Ovary (tissue), 9 donors: ENCODE results near the gene PCDHGB5. TPM values are rescaled to one million over a fixed set of nuclear protein-coding genes. Genes with fewer than 3 reads are reported as not detected.

Source experiments
- DNase-seq, 5 donors: peaks; one replicate each; pipeline ENCODE4 v3.0.0-alpha.2; 2019 to 2020
- H3K27ac ChIP-seq, 2 donors: fragments of 200-600 bp; one replicate each; pipeline versions ENCODE4 v1.5.1 to v1.8.0; 2019 to 2022
- H3K27me3 ChIP-seq: fragments of 200-600 bp; one replicate; pipeline ENCODE4 v1.8.0; 2022
- H3K36me3 ChIP-seq: fragments of 200-600 bp; sonication (generic); one replicate; pipeline ENCODE4 v1.5.1; 2019
- H3K4me1 ChIP-seq: one replicate; pipeline ENCODE4 v1.8.1; 2013; ENCODE audit warnings: mild to moderate bottlenecking, moderate library complexity; ENCODE audit not compliant: insufficient read depth
- H3K4me3 ChIP-seq: fragments of 200-600 bp; sonication (generic); one replicate; pipeline ENCODE4 v1.5.1; 2017
- H3K9me3 ChIP-seq, 2 donors: fragments of 200-600 bp in 1 of 2; sonication (generic) in 1 of 2; one replicate each; pipeline versions ENCODE4 v1.5.1 to v1.8.1; 2013 to 2019; ENCODE audit warnings: mild to moderate bottlenecking in 1 of 2, moderate library complexity in 1 of 2
- CTCF ChIP-seq, 3 donors: fragments of 450-650 bp in 2 of 3; fragments of 200-600 bp in 1 of 3; IDR thresholded peaks; one replicate each; pipeline versions ENCODE4 v1.5.1 to v1.8.0; 2016 to 2022; ENCODE audit warnings: antibody characterized with exemption in 3 of 3, mild to moderate bottlenecking in 1 of 3
- EP300 ChIP-seq: sonication (generic); formaldehyde crosslinking; IDR thresholded peaks from one replicate; pipeline ENCODE4 v1.6.1; 2017; ENCODE audit warnings: antibody characterized with exemption
- POLR2A ChIP-seq: fragments of 450-650 bp; IDR thresholded peaks from one replicate; pipeline ENCODE4 v1.6.1; 2017; ENCODE audit warnings: antibody characterized with exemption, mild to moderate bottlenecking, moderate library complexity
- WGBS, 3 donors: extraction: QIAGEN DNeasy Blood & Tissue Kit in 1 of 3; methylation state at CpG; one replicate each; pipeline versions ENCODE4 v1.1.5 to v1.1.7; 2013 to 2017; 5-methylcytosine and 5-hydroxymethylcytosine counted together
- intact Hi-C, 4 donors: fragments of 100-400 bp; cut with DNase I; formaldehyde crosslinking; loops; one replicate each; pipeline versions ENCODE4 v1.11.0 to v1.15.1; 2022 to 2023
- polyA plus RNA-seq, 2 donors: library from polyadenylated mRNA; stranded (reverse); fragments of 200-250 nt in 1 of 2; fragments of 350-450 nt in 1 of 2; fragmentation: Illumina TruSeq in 1 of 2; extraction: RNeasy Lipid Tissue Mini Kit (QIAGEN cat#74804) in 1 of 2; gene quantifications; one replicate each; pipeline ENCODE4 v1.2.3, GENCODE V29; 2013 to 2014
- total RNA-seq, 7 donors: library from RNA; depleted of rRNA in 2 of 7; stranded (reverse); fragments of >200 nt in 2 of 7; fragmentation: NEBNext Ultra II Directional in 3 of 7; extraction: Animal tissue kit (Norgen Biotek cat#: 25700) in 3 of 7; gene quantifications; one replicate each; pipeline versions ENCODE4 v1.1.0 to v1.2.4, GENCODE V29; 2016 to 2023
- donor health status: DM: no; HTN: no; CAD: no; lungs with moderate emphysema.
- donor health status: DM: no; HTN: no; CAD: no.
- donor health status: Bipolar disorder and iron deficiency.
- donor health status: DM: yes; HTN: yes; CAD: no.
- donor health status: DM: no; HTN: no; CAD: no.
- donor health status: DM: yes; HTN: yes; CAD: no.

The PCDHGB5 gene
- total and polyA plus RNA-seq, 9 donors: 4.5 to 19.7 (median 16.5) TPM

- peak within 1 kb of the TSS; percentile 10 for H3K4me3 ChIP-seq
- H3K27me3 ChIP-seq: no peaks in the 10 kb centered on the region
- intact Hi-C loops: no loop called here
- DNase-seq: no peak
- H3K9me3 ChIP-seq: peaks cover 7 to 52% of the 10 kb centered on the region in 2 donors
- WGBS, 3 donors: 9 to 19% (median 11%) methylated on average over 29 of the region's 29 CpGs
- H3K27ac ChIP-seq: no peak within 1 kb of the TSS
- no peaks in the 10 kb centered on the region for H3K36me3 ChIP-seq
- H3K4me1 ChIP-seq: no peaks in the 10 kb centered on the region
- TF ChIP-seq CTCF (IDR thresholded peaks at IDR 0.05) (no peak), EP300 (no peak), POLR2A (no peak)
Measured at GRCh38 chr5:141354900-141355469, 42.8 kb upstream of the PCDHGB5 start, which contains the start of gene PCDHGA4. Gene PCDHGA4, plus strand, starts transcription at chr5:141355021. Its CDS starts 87 bp downstream, at chr5:141355108.

GRCh38 chr5:141355641-141356040 lies 42.1 kb upstream of the PCDHGB5 start:
- Histone ChIP-seq H3K4me1 (no peaks in the 10 kb centered on the region), H3K27me3 (no peaks in the 10 kb centered on the region), H3K4me3 (no peak overlapping the region), H3K27ac (no peak overlapping the region), H3K9me3 (peaks cover 7 to 52% of the 10 kb centered on the region in 2 donors), H3K36me3 (no peaks in the 10 kb centered on the region)
- intact Hi-C loops: no loop called here
- DNase-seq: no peak
- WGBS, 3 donors: 43 to 62% (median 53%) methylated on average over 24 of the region's 24 CpGs
- no peak for TF ChIP-seq EP300
- no peak for TF ChIP-seq CTCF (IDR thresholded peaks at IDR 0.05)
- TF ChIP-seq POLR2A: no peak

GRCh38 chr5:141356133-141356532 lies 41.6 kb upstream of the PCDHGB5 start:
- TF ChIP-seq EP300 (no peak), CTCF (IDR thresholded peaks at IDR 0.05) (no peak), POLR2A (no peak)
- peaks cover 7 to 52% of the 10 kb centered on the region in 2 donors for H3K9me3 ChIP-seq
- no peak overlapping the region for H3K27ac ChIP-seq
- no peak overlapping the region for H3K4me3 ChIP-seq
- WGBS, 3 donors: 68 to 82% (median 77%) methylated on average over 5 of the region's 5 CpGs
- no peaks in the 10 kb centered on the region for H3K36me3 ChIP-seq
- H3K27me3 ChIP-seq: no peaks in the 10 kb centered on the region
- no peaks in the 10 kb centered on the region for H3K4me1 ChIP-seq
- intact Hi-C loops: no loop called here
- DNase-seq: no peak

- 42 to 66% (median 46%) methylated on average over 19 of the region's 19 CpGs for WGBS, 3 donors
- Histone ChIP-seq H3K27me3 (no peaks in the 10 kb centered on the region), H3K4me1 (no peaks in the 10 kb centered on the region), H3K36me3 (no peaks in the 10 kb centered on the region), H3K27ac (no peak overlapping the region), H3K9me3 (peaks cover 7 to 52% of the 10 kb centered on the region in 2 donors), H3K4me3 (no peak overlapping the region)
- intact Hi-C loops: no loop called here
- DNase-seq: no peak
- TF ChIP-seq POLR2A: no peak
- TF ChIP-seq CTCF (IDR thresholded peaks at IDR 0.05): no peak
- no peak for TF ChIP-seq EP300
Measured at GRCh38 chr5:141356950-141357349, 40.8 kb upstream of the PCDHGB5 start.
